Thyroid gland (tissue), 4 donors: ENCODE results near the gene STX16.

Experiments
- CTCF ChIP-seq, 6 experiments: fragments of 200-600 bp in 3 of 6; fragments of 450-650 bp in 3 of 6; sonication (generic) in 3 of 6; IDR thresholded peaks; one replicate each; pipeline ENCODE4 v1.5.1; 2016 to 2019; ENCODE audit warnings: antibody characterized with exemption in 6 of 6, mild to moderate bottlenecking in 2 of 6, inconsistent platforms in 1 of 6, moderate library complexity in 1 of 6
- POLR2A ChIP-seq, 2 donors: fragments of 450-650 bp; IDR thresholded peaks; one replicate each; pipeline ENCODE4 v1.6.1; 2017; ENCODE audit warnings: antibody characterized with exemption in 2 of 2, mild to moderate bottlenecking in 2 of 2, moderate library complexity in 1 of 2

- TF ChIP-seq POLR2A (IDR thresholded peaks at IDR 0.05) = no peak
- TF ChIP-seq CTCF (IDR thresholded peaks at IDR 0.05) = no peak
Observed at GRCh38 chr20:58640446-58640845, 10.6 kb upstream of the STX16 start.
